ENCODE measurements around the gene SMIM5.
A peak's percentile ranks its signal among the peaks of the same experiment; 100 is the strongest.
"Not testable (repeated sequence)": the region's sequence is repeated elsewhere in the genome, so short reads cannot be mapped to it uniquely, and the experiment has no call there.

SMIM5 gene, protein sequence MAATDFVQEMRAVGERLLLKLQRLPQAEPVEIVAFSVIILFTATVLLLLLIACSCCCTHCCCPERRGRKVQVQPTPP

DNA sequence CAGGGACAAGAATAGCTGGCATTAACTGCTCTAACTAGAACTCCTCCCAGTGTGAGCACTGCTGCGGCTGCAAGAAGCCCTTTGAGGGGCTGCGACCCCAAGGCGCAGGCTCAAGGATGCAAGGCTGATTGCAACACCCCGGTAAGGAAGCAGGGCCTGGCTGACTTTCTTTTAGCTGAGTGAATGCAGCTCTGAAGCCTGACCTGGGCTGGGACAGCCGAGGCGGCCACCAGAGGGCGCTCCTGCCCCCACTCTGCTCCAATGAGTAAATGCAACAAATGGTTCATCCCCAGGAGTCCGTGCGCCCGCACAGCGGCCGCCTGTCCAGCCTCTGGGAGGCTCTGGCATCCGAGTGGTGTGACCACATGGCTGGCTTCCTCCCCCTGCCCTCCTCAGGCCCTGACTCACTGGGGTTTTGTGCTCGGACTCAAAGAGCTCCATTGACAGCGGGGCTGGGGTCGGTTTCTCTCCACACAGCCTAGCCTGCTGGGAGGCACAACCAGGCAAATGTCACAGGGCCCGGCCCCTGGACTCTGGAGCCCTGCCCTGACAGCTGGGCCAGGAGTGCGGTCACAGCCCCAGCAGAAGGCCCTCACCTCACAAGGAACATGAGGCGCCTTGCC is at the start of gene SMIM5:
TSS of gene SMIM5 (plus strand) at position 572 of the 623 bp plus-strand sequence. CDS start 6,768 bp downstream, outside the sequence.
- DNase-seq, result peak; percentile 88

DNA sequence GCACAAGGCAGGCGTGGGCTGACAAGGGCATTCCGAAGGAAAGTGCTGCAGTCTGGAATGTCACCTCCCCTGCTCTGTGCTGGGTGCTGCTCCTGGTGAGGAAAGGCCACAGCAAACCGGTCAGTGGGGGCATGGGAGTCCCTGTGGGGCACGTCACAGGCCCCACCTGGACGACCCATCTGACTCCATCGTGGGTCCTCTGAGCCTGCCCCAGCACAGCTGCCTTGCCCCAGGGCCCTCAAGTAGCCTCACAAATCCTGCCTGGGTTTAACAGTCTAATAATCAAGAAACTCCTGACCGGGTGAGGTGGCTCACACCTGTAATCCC is 48.4 kb upstream of the SMIM5 start:
- no peak for DNase-seq

DNA sequence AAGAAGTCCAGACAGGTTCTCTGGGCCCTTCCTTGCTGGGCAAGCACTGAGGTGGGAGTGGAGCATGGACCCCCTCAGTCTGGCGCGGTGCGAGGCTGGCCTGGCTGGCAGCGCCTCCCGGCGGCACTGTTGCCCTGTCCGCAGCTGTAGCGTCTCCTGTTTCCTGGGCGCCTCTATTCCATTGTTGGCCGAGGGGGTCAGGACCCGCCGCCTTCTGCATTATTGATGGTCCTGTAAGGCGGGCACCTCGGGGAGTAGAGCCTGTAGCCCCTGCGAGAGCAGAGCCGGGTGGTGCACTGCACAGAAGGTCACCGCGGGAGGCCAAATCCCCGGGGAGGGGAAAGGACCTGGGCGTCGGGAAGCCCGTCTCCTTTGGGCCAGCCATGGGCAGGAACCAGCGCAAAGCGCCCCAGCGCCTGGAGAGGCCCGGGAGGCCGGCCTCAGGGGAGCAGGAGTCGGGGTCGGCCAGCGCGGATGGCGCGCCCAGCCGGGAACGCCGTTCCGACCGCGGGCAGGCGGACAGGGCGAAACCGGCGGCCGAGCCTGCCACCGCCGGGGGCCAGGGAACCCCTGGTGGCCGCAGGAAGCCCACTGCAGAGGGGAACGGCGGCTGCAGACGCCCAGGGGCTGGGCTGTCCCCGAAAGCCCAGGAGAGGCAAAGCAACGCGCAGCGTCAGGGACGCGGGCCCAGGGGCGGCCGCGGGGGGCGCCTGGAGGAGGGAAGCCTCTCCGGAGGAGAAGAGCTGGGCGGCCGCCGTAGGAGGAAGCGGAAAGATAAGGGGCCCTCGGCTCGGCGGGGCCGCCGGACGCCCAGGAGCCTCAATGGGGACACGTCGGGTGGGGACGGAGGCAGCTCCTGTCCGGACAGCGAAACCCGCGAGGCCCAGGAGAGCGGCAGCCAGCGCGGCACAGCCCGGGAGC is 45.3 kb upstream of the SMIM5 start, which contains the start of gene MYO15B:
TSS of gene MYO15B (plus strand) at position 126 of the 921 bp plus-strand sequence. CDS start at position 384, 258 bp downstream.
- peak; percentile 69 for DNase-seq

DNA sequence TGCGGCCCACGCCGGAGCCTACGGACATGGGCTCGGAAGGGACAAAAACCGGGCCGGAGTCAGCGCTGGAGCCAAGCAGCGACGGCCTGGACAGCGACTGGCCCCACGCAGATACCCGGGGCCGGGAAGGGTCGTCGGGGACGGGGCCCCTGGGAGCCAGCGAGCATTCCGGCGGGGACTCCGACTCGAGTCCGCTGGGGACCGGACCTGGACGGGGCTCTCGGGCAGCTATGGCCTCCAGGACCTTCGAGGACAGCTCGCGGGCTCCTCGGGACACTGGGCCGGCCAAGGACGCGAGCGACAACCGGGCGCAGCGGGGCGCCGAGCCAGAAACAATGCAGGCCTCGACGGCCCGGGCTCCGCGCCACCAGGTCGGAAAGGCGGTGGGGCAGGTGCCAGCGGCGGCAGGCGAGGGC is 44.6 kb upstream of the SMIM5 start:
- DNase-seq, result no peak

DNA sequence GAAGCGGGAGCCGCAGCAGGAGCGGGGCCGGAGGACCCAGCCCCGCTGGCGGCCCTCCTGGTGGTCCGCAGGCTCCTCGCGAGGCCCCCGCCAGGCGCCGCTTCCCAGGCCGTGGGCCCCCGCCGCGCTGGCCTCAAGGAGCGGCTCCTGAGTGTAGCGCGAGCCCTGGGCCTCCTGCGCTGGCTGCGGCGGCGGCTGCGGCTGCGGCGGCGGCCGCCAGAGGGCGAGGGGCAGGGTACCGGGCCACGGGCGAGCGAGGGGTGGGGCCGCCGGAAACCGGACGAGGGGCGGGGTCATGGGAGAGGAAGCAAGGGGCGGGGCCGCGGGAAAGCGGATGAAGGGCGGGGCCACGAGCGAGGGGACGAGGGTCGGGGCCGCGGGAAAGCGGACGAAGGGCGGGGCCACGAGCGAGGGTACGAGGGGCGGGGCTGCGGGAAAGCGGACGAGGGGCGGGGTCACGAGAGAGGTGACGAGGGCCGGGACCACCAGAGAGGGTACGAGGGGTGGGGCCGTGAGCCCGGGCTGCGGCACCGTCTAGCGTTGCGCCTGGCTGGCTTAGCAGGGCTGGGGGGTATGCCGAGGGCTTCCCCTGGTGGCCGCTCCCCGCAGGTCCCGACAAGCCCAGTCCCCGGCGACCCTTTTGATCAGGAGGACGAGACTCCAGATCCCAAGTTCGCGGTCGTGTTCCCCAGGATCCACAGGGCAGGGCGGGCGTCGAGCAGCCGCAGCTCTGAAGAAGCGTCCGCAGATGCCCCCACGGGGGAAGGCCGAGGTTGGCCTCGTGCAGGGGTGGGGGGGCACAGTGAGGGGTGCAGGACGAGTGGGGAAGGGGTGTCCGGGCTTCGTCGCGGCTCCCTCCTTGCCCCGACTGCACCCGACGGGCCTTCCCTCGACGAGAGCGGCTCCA is 44.0 kb upstream of the SMIM5 start:
- peak; percentile 96 for DNase-seq

DNA sequence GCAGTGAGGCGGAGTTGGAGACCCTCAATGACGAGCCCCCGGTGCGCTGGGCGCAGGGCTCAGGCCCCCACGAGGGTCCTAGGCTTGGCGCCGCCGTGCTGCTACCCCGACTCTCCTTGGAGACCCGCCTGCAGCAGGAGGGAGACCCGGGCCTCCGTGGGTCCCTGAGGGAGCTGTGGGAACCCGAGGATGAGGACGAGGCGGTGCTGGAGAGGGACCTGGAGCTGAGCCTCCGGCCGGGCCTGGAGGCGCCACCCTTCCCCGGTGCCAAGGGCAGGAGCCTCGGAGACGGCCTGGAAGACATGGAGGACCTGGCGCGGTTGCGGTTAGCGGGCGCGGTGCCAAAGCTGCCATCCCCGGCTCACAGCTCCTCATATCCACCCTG is 43.3 kb upstream of the SMIM5 start:
- DNase-seq, result no peak

DNA sequence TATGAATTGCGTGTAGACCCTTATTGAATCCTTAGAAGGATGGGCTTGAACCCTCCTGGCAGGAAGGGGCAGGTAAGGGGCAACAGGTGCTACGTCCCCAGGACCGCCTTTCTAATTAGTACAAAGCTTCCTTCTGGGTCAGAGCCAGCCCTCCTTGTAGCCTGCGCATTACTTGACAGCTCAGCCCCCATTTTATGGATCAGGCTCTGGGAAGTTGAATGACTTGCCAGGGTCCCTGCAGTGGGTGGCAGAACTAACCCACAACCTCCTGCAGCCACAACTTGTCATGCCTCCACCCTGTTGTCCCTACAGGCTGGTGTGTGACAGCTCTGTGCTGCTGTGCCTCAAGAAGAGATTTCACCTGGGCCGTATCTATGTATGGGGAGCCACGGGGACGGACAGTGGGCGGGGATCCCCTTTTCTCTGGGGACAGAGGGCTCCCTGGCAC is 42.9 kb upstream of the SMIM5 start:
- DNase-seq, result no peak

DNA sequence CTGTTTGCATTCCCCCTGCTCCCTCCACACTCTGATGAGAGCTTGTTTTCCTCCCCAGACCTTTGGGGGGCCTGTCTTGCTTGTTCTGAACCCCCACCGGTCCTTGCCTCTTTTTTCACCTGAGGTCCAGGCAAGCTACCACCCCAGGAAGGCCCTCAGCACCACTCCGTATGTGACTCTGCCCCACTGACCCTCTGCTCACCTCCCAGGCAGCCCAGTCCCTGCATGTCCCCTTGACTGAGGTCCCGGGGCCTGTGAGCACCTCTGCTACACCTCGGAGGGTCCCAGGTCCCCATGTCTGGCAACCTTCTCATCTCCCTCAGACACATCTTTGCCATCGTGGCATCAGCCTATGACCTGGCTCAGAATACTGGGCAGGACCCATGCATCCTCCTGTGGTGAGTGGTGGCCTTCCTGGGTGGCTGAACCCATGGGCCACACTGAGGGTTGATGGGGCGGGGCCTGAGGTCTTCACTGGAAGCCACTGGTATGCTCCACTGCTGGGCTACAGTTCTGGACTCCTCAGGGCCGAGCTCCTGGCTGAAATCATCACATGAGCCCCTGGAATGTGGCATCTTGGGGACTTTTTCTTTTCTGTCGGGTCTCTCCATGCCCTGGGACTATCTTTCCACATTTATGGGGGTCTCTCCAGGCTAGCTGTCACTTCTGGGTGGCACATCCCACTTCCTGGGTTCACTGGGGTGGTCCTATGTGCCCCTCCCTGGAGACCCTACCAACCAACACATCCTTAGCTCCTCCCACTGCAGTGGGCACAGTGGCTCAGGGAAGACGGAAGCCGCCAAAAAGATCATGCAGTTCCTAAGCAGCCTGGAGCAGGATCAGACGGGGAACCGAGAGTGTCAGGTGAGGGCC is 42.1 kb upstream of the SMIM5 start:
- DNase-seq, result no peak

DNA sequence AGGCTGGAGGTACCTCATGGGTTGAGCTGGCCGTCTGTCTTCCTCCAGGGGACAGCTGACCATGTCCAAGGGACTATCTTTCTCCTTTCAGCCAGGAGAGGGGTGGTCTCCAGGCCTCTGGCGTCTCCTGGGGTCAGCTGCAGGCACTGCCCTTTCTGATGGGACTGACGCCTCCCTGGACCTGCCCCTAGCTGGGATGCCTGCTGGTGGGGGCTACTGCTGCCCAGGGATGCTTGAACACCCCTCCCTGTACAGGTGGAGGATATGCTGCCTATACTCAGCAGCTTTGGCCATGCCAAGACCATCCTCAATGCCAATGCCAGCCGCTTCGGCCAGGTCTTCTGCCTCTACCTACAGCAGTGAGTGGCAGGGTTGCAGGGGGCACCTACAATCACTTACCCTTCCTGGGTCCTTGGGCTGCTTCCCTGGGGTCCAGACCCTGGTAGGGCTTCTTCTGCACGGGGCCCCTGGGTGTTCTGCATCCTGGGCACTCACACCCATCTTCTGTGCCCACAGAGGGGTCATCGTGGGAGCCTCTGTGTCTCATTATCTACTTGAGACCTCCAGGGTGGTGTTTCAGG is 41.4 kb upstream of the SMIM5 start:
- DNase-seq, result no peak

DNA sequence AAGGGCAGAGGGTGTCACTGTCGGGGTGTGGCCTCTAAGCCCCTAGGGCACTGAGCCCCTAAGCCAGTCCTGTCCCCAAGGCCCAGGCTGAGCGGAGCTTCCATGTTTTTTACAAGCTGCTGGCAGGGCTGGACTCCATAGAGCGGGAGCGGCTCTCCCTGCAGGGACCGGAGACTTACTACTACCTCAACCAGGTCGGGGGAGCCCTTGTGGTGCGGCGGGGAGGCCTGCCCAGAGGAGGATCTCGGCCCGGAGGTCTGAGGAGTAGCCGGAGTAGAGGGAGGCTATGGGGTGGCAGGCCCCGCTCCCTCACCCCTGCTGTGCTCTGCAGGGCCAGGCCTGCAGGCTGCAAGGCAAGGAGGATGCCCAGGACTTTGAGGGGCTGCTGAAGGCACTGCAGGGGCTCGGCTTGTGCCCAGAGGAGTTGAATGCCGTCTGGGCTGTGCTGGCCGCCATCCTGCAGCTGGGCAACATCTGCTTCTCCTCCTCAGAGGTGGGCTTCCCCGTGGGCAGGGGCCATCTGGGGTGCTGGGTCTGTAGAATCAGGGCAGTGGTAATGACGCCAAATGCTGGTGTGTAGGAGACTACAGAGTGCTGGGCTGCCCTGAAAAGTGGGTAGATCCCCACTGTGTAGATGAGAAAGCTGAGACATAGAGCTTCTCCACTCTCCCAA is 40.8 kb upstream of the SMIM5 start:
- DNase-seq, result no peak

DNA sequence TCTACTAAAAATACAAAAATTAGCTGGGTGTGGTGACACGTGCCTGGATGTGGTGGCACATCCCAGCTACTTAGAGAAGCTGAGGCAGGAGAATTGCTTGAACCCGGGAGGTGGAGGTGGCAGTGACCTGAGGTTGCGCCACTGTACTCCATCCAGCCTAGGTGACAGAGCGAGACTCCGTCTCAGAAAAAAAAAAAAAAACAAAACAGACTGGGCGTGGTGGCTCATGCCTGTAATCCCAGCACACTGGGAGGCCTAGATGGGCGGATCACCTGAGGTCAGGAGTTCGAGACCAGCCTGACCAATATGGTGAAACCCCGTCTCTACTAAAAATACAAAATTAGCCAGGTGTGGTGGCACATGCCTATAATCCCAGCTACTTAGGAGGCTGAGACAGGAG is 39.8 kb upstream of the SMIM5 start:
- not testable (repeated sequence) for DNase-seq

DNA sequence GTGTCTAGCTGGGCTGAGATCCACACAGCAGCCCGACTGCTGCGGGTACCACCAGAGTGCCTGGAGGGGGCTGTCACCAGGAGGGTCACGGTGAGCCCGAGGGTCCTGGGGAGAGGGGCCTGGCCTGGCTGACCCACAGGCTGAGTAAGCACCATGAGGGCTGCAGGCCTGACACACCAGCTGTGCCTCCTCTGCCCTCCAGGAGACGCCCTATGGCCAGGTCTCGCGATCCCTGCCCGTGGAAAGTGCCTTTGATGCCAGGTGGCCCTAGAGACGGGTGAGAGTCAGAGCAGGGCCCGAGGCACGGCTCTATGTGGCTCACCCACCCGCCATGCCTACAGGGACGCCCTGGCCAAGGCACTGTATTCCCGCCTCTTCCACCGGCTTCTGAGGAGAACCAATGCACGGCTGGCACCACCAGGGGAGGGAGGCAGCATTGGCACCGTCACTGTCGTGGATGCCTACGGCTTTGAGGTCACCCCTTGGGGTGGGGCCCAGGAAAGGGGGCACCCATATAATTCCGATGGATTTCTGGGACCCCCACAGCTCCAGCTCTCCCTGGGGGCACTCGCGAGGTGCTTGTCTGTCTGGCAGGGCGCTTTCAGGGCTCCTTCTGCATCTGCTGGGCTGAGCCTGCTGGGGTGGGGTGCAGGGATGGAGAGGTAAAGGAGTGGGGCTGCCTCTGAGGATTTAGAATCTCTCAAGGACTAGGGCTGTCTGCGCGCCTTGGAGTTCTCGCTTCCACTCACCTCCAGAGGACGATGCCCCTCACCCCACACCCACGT is 38.5 kb upstream of the SMIM5 start:
- no peak for DNase-seq

DNA sequence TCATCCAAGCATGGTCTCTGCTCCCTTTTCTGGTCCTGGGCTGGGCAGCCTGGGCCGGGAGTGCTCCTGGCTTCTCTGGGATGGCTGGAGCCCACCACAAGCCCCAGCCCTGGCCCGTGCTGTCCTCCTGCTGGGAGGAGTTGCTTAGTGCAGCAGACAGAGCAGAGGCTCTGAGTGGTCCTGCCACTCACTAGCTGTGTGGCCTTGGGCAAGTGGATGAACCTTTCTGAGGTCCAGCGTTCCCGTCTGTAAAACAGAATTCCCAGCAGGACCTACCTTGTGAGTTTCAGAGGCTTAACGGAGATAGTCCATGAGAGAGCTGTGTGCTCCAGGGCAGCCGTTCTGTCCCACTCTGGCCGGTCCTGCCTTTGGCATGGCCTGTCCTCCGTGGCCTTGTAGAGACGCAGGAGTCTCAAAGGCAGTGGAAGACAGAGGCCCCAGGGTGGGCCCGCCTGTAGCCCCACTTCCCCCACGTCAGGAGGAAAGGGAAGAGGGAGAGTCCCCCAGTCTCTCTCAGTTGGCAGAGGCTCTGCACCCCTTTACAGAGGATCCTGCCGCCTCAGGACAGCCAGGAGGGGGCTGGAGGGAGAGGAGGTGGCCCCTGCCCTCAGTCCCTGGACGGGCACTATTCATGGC is 37.8 kb upstream of the SMIM5 start:
- DNase-seq, result no peak

DNA sequence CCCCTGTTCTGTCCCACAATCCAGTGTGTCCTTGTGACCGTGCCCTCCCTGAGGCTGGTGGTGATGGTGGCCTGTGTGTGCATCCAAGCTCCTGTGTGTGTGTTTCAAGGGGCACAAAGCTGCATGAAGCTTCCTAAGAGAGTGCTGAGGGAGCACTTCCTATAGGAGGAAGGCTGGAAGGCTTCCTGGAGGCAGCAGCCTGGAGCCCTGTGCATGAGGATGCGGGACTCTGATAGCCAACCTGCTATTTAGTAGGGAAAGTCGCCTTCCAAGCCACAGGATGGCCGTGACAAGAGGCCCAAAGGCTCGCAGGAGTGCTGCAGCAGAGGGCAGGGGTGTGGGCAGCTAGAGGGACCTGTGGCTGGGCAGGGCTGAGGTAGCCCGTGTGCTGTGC is 37.3 kb upstream of the SMIM5 start:
- no peak for DNase-seq

DNA sequence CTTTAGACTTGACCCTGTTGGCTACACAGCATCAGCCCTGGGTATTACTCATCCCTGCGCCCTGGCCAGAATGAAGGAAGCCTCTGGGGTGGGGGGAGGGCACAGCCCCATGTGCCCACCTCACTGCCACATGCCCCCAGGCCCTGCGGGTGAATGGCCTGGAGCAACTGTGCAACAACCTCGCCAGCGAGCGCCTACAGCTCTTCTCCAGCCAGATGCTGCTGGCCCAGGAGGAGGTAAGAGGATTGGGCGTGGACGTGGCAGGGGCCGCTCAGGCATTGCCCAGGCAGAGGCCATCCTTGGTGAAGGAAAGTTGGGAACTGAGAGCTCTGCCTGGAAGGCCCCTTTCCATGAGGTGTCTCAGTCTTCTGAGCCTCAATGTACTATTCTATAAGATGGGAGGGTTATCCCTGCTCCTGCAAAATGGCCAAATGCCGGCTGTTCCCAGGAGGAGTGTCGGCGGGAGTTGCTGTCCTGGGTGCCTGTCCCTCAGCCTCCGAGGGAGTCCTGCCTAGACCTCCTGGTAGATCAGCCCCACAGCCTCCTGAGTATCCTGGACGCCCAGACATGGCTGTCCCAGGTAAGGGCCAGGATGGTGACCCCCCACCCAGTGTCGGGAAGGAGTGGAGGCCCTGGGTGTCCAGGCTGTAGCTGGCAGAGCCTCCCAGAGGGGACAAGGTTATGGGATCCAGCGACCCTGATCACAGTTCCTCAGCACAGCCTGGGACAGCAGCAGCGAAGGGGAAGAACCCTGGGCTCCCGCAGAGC is 36.7 kb upstream of the SMIM5 start:
- DNase-seq, result no peak

DNA sequence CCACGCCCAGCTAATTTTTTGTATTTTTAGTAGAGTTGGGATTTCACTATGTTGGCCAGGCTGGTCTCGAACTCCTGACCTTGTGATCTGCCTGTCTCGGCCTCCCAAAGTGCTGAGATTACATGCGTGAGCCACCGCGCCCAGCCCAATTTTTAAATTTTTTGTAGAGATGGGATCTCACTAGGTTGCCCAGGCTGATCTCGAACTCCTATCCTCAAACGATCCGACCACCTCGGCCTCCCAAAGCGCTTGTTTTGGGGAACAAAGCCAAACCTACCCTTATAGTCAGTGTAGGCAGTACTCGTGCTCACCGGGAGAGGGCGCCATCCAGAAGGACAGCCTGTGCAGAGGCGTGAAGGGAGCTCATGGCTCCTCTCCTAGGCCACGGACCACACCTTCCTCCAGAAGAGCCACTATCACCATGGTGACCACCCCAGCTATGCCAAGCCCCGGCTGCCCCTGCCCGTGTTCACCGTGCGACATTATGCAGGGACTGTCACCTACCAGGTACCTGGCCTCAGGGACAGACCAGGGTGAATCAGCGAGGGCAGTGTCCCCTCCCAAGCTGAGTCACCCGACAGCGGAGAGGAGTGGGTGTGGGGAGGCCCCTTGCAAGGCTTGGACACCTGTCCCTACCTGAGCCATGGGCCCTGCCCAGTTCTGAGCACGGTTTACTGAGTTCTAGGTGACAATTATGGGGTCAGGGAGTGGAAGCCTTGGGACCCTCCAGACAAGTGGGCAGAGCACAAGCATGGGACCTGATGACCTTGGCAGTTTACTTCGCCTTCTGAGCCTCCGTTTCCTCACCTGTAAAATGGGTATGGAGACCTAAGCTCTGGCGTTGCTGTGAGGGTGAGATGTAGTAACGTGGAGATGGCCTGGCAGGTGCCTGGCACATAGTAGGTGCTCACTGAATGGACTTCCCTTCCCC is 31.9 kb upstream of the SMIM5 start:
- DNase-seq, result peak; percentile 68

DNA sequence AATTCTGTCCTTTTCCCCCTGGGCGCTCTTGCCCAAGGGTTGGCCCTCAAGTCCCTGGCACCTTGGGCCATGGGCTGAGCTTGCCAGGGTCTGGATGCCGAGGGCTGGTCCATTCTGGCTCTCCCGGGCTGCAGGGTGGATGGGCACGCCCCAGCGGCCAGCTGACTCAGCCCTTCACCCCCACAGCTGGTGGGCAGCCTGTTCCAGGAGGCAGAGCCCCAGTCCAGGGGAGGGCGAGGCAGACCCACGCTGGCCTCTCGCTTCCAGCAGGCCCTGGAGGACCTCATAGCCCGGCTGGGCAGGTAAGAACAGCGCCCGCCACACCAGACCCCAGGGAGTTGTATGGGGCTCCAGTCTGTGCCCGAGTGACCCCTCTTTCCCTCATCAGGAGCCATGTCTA is 30.6 kb upstream of the SMIM5 start:
- no peak for DNase-seq

DNA sequence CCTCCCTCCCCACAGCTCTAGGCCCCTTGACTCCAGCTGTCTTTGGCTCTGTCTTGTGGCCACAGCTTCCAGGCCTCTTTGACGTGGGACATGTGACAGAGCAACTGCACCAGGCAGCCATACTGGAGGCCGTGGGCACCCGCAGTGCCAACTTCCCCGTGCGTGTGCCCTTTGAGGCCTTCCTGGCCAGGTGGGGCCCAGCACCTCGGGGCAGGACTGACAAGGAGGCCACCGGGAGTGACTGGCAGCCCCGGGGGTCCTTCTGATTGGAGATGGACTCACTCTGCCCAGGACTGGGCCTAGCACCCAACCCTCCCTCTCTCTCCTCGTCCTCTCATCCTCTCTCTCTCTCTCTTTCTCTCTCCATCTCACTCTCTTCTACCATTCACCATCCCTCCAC is 30.1 kb upstream of the SMIM5 start:
- DNase-seq, result no peak
